ENCODE data around the gene AKNA. TPM values are rescaled to one million over a fixed set of nuclear protein-coding genes. Genes with fewer than 3 reads are reported as not detected.

Gene AKNA
- total and polyA plus RNA-seq, 2 donors (not counting 1 experiment from before 2014, with no cell fraction given) = 178 to 407 TPM

GRCh38 chr9:114304416-114305188 is 83.2 kb downstream of the AKNA start:
- Mint-ChIP-seq H3K4me3 (no peak overlapping the region), H3K4me1 (peaks cover 3% of the 10 kb centered on the region), H3K27me3 (peaks cover 4% of the 10 kb centered on the region), H3K9me3 (ENCODE audit: insufficient read depth) (no peaks in the 10 kb centered on the region), H3K27ac (no peak overlapping the region)
- Histone ChIP-seq H3K27me3 (replicated peaks in 1 of 4; ENCODE audit: control extremely low read depth in 1 of 4, control insufficient read depth in 3 of 4, insufficient read depth in 4 of 4, low read length in 3 of 4) (peaks cover 0 to 7% (median 1%) of the 10 kb centered on the region in 4 experiments), H3K79me2 (ENCODE audit: control insufficient read depth, insufficient read depth, low read length) (no peaks in the 10 kb centered on the region), H3K27ac (ENCODE audit: low read length in 2 of 2) (no peak overlapping the region), H3K36me3 (replicated peaks in 1 of 2; ENCODE audit: control extremely low read depth in 1 of 2, control insufficient read depth in 1 of 2, extremely low read depth in 1 of 2, insufficient read depth in 2 of 2, low read length in 1 of 2) (no peaks in the 10 kb centered on the region), H2AFZ (ENCODE audit: insufficient read depth, low read depth, low read length, poor library complexity, severe bottlenecking) (no peak overlapping the region), H4K20me1 (ENCODE audit: control insufficient read depth, insufficient read depth, low read length, poor library complexity, severe bottlenecking) (no peaks in the 10 kb centered on the region), H3K4me3 (ENCODE audit: control extremely low read depth in 1 of 5, extremely low read depth in 1 of 5, insufficient read depth in 1 of 5, low read depth in 2 of 5, low read length in 4 of 5) (no peak overlapping the region), H3K4me1 (ENCODE audit: control insufficient read depth in 2 of 2, insufficient read depth in 2 of 2, low read length in 2 of 2) (peaks cover 0 to 6% of the 10 kb centered on the region in 2 donors), H3K9me3 (ENCODE audit: control extremely low read depth in 1 of 3, control insufficient read depth in 2 of 3, insufficient read depth in 1 of 3, low read length in 2 of 3) (no peaks in the 10 kb centered on the region), H3K9ac (ENCODE audit: low read length) (no peak overlapping the region), H3K4me2 (replicated peaks; ENCODE audit: low read depth, low read length, poor library complexity, severe bottlenecking) (no peak overlapping the region)
- ATAC-seq (ENCODE audit: low read depth) (no peak), DNase-seq (no peak)
- 87% methylated on average over 10 of the region's 10 CpGs for WGBS (ENCODE audit: insufficient coverage)
- no peak for TF ChIP-seq CTCF (IDR thresholded peaks at IDR 0.05)
- no peak for TF ChIP-seq EZH2 (IDR thresholded peaks at IDR 0.05; ENCODE audit: borderline replicate concordance, insufficient read depth, low read depth, low read length, poor library complexity, severe bottlenecking)
- ChIA-PET POLR2A (no interaction called here), CTCF (interaction anchor here (1.0 to 1.2 kb wide), 3 partner anchors 15 to 149 kb away, joined by 3 read pairs; partner anchors contain the start of gene COL27A1)
- intact Hi-C loops (cut with micrococcal nuclease) = loop anchor here (1.0 kb wide), 1 partner anchor 222 kb away; no protein-coding TSS in a partner anchor

- POLR2A ChIA-PET = no interaction called here
- no peak for DNase-seq
Observed at GRCh38 chr9:114303977-114304376, 83.8 kb downstream of the AKNA start.

More at GRCh38 chr9:114303977-114304376, 83.8 kb downstream of the AKNA start:
- peaks cover 0 to 6% of the 10 kb centered on the region in 2 donors for H3K4me1 ChIP-seq (ENCODE audit: control insufficient read depth in 2 of 2, insufficient read depth in 2 of 2, low read length in 2 of 2)
- no peak overlapping the region for H3K27ac ChIP-seq (ENCODE audit: low read length in 2 of 2)
- intact Hi-C loops (cut with micrococcal nuclease) = no loop called here
- H4K20me1 ChIP-seq (ENCODE audit: control insufficient read depth, insufficient read depth, low read length, poor library complexity, severe bottlenecking) = no peaks in the 10 kb centered on the region
- no peak overlapping the region for H2AFZ ChIP-seq (ENCODE audit: insufficient read depth, low read depth, low read length, poor library complexity, severe bottlenecking)
- CTCF ChIA-PET = interaction anchor here (1.1 to 1.2 kb wide), 2 partner anchors 16 to 17 kb away, joined by 3 read pairs; no protein-coding TSS in a partner anchor
- no peak overlapping the region for H3K9ac ChIP-seq (ENCODE audit: low read length)
- no peak overlapping the region for H3K4me2 ChIP-seq (replicated peaks; ENCODE audit: low read depth, low read length, poor library complexity, severe bottlenecking)
- Mint-ChIP-seq H3K4me3 (no peak overlapping the region), H3K4me1 (peaks cover 3% of the 10 kb centered on the region), H3K27ac (no peak overlapping the region), H3K27me3 (peaks cover 4% of the 10 kb centered on the region), H3K9me3 (ENCODE audit: insufficient read depth) (no peaks in the 10 kb centered on the region)
- H3K9me3 ChIP-seq (ENCODE audit: control extremely low read depth in 1 of 3, control insufficient read depth in 2 of 3, insufficient read depth in 1 of 3, low read length in 2 of 3) = no peaks in the 10 kb centered on the region
- H3K79me2 ChIP-seq (ENCODE audit: control insufficient read depth, insufficient read depth, low read length) = no peaks in the 10 kb centered on the region
- no peaks in the 10 kb centered on the region for H3K36me3 ChIP-seq (replicated peaks in 1 of 2; ENCODE audit: control extremely low read depth in 1 of 2, control insufficient read depth in 1 of 2, extremely low read depth in 1 of 2, insufficient read depth in 2 of 2, low read length in 1 of 2)
- H3K4me3 ChIP-seq (ENCODE audit: control extremely low read depth in 1 of 5, extremely low read depth in 1 of 5, insufficient read depth in 1 of 5, low read depth in 2 of 5, low read length in 4 of 5) = no peak overlapping the region
- ATAC-seq (ENCODE audit: low read depth) = no peak
- TF ChIP-seq CTCF (IDR thresholded peaks at IDR 0.05) (no peak), EZH2 (IDR thresholded peaks at IDR 0.05; ENCODE audit: borderline replicate concordance, insufficient read depth, low read depth, low read length, poor library complexity, severe bottlenecking) (no peak)
- peaks cover 0 to 8% (median 1%) of the 10 kb centered on the region in 4 experiments for H3K27me3 ChIP-seq (replicated peaks in 1 of 4; ENCODE audit: control extremely low read depth in 1 of 4, control insufficient read depth in 3 of 4, insufficient read depth in 4 of 4, low read length in 3 of 4)
- WGBS (ENCODE audit: insufficient coverage) = 100% methylated on average over 3 of the region's 4 CpGs
